Stimulated activated CD8-positive, alpha-beta memory T cell treated with anti-CD3 and anti-CD28 coated beads, Interleukin-15, amount 100 ng/mL, for 4 hours (primary cell): ENCODE measurements around the gene GGCX.

Experiments used
- DNase-seq, 2 donors: peaks; one replicate each; pipeline ENCODE4 v3.0.0-alpha.2; 2020; ENCODE audit warnings: low read depth in 2 of 2

Gene GGCX

GRCh38 chr2:85541753-85542457, 19.4 kb downstream of the GGCX start:
- no peak for DNase-seq

GRCh38 chr2:85541262-85541661, 20.0 kb downstream of the GGCX start:
- DNase-seq: no peak

- no peak for DNase-seq
Observed at GRCh38 chr2:85540133-85540648, 21.1 kb downstream of the GGCX start.

- DNase-seq: peak; percentile 62 to 74
Observed at GRCh38 chr2:85539361-85540132, 21.7 kb downstream of the GGCX start.

- DNase-seq: peak; percentile 74 to 85
Observed at GRCh38 chr2:85538507-85539360, 22.6 kb downstream of the GGCX start, which contains the start of gene MAT2A. MAT2A (plus strand) TSS chr2:85539168; CDS start chr2:85539288, 120 bp downstream.

DNA sequence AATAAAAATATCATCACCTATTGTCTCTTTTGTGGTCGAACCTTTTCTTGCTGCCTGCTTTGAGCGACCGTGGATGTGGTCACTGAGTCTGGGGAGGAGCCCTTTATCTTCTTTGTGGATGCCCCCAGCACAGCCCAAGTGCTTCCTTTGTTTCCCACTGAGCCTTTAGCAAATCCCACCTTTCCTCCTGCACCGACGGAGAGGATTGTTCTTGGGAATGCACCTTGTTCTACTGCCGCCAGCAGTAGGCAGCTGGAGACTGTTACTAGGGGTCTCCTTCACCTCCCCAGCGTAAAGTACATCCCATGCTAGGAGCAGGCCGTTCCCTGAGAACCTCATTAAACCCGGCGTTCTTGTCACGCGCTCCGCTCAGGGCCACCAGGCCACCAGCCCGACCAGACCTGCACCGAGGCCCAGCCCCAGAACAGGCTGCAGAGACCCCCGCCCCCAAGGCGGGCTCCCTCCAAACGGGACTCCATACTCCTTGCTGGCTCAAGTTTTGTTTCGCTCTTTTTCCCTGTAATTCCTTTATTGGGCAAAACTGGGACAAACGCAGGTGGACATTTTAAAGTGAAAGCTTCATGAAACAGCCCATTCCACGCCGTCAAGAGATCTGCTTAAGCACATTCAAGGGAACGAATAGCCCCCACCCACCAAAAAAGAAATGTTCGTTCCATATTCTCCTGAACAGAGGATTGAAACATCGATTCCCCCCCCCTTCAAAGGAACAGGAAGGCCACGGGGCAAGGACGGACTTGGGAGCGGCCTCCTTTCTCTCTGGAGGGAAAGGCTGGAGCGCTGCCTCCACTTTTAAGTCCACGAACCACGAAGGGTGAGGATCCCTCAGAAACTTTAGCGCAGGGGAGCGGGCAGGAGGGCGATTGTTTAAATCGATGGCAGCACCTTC, 23.4 kb downstream of the GGCX start:
- peak in 1 of 2 donors; percentile 7 for DNase-seq

DNA sequence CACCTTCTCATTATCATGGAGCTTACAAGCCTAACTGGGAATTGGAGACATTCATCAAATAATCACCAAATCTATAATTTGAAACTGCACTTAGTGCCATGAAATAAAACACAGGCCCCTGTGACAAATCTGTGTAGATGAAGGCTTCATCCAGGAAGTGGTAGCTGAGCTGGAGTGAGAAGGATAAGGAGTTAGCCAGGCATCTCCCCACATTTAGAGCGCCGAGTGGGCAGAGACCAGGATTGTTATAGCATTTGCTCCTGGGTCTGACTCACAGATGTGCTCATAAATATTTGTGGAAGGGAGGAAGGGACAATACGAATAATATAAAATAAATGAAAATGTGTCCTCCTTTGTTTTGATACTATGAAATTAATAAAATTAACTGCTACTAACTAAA, 24.8 kb downstream of the GGCX start:
- DNase-seq: no peak

DNA sequence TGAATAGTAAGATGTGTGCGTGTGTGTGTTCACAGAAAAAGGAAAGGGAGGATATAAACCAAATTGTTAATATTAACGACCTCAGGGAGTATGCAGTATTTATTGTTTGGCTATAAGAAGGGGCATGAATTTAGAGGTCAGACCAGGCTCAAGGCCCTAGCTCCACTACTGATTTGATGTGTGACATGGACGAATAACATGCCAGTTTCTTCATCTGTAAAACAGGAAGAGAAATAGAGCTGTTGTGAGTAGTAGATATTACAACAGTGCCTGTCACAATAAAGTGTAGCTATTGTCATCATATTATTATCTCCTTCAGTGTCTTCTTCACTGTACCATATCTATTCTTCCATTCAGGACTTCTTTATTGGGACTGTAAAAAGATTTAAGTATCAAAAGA, 26.4 kb downstream of the GGCX start:
- no peak for DNase-seq

- DNase-seq: no peak
Observed at GRCh38 chr2:85534099-85534498, 27.2 kb downstream of the GGCX start.

DNA sequence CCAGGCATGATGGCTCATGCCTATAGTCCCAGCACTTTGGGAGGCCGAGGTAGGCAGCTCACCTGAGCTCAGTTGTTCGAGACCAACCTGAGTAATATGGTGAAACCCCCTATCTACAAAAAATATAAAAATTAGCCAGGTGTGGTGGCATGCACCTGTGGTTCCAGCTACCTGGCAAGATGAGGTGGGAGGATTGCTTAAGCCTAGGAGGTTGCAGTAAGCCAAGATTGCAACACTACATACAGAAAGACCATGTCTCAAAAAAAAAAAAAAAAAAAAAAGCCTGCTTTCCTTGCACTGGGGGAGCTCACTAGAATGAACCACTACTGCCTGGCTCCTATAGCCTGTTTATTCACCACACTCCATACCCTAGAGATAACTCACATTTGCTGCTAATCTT, 29.7 kb downstream of the GGCX start:
- DNase-seq: no peak

- DNase-seq: no peak
Observed at GRCh38 chr2:85529809-85530208, 31.5 kb downstream of the GGCX start.

DNA sequence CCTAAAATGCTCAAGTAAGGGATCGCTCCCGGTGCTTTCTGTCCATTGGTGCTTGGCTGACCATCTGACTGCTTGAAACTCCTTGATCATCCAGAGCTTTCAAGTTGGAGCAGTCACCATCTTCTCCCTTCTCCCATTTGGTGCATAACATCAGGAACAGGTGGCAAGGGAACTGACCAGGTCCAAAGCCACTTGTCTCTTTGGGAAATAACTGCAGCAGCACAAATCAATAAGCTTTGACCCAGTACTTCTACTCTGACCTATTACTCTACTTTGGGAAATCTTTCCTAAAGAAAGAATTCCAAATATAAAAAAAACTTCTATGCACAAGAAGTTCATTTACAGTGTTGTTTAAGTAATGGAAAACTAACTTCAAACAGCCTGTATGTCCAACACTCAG, 32.9 kb downstream of the GGCX start:
- no peak for DNase-seq

DNA sequence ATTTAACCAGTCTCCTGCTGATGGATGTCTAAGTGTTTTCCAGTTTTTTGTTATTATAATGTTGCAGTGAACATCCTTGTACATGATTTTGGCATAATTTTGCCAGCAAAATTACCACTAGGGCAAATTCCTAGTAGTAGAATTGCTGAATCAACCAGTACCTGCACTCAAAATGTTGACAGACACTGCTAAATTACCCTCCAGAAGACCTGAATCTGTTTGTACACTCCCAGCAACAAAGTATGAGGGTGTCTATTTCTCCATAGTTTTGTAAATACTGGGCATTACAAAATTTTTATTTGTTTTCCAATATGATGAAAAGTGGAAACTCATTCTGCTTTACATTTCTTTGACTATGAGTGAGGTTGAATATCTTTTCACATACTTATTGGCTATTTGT, 33.5 kb downstream of the GGCX start:
- DNase-seq: no peak

- DNase-seq: no peak
Observed at GRCh38 chr2:85525567-85525966, 35.7 kb downstream of the GGCX start.

DNA sequence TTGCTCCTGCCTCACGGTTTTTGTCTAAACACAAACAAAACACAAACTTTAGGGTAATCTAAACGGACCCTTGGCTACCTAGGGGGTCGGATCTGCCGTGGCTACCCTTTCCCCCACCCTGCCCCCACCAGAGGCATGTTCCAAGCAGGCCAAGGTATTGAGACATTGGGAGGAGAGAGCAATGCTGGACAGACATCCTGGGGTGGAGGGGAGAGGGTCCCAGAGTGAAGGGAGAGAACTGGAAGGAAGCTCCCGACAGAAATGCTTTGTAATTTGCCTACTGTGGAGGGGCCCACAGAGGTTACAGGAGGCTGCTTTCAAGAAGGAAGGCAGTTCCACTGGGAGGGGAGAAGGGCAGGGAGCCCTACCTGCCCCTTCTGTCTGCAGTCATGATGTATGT, 36.3 kb downstream of the GGCX start:
- DNase-seq: no peak

- DNase-seq: no peak
Observed at GRCh38 chr2:85524336-85524908, 36.9 kb downstream of the GGCX start.

- DNase-seq: no peak
Observed at GRCh38 chr2:85523903-85524335, 37.4 kb downstream of the GGCX start.

DNA sequence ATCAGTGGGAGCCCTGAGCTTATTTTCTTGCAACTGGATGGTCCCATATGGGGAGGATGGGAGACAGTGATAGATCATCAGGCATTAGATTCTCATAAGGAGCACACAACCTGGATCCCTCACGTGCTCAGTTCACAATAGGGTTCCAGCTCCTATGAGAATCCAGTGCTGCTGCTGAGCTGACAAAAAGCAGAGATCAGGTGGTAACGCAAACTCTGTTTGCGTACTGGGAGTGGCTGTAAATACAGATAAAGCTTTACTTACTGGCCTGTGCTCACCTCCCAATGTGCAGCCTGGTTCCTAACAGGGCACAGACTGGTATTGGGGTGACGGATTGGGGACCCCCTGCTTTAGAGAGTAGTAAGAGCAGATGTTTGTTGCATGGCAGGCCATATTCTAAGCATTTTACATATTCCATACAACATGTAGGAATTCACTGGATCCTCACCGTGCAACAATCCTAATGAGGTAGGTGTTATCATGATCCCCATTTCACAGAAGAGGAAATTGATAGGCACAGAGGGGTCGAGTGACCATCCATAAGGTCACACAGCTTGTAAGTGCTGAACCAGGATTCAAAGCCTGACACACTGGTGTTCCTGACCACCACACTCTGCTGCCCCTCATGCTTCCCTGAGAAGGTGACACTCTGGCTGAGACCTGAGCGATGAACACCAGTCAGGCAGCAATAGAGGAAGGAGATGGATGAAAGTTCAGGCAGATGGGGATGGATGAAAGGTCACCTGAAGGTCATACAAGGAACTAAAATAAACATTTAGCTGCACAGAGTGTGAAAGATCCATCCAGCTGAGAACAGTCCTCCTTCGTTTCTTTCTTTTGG, 38.0 kb downstream of the GGCX start:
- DNase-seq: no peak

DNA sequence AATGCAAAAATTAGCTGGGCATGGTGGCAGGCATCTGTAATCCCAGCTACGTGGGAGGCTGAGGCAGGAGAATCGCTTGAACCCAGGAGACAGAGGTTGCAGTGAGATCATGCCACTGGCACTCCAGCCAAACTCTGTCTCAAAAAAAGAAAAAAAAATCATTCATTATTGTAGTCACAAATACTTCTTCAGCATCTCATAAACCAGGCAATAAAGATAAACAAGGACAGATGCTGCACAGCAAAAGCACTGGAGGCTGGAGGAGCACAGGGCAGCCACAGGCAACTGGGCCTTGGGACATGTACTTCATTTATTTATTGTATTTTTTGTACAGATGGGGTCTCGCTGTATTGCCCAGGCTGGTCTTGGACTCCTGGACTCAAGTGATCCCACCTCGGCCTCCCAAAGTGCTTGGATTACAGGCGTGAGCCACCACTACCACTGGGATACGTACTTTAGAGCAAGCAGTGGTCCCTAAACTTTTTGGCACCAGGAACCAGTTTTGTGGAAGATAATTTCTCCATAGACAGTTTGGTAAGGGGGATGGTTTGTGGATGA, 39.1 kb downstream of the GGCX start:
- no peak for DNase-seq
